GM08714 (cell line): ENCODE results near the gene SIL1.
"Not testable (repeated sequence)": the region's sequence is repeated elsewhere in the genome, so short reads cannot be mapped to it uniquely, and the experiment has no call there.

ENCODE experiments used
- H3K4me3 ChIP-seq: fragments of 200-500 bp; sonication (Bioruptor generic); 2 replicates; pipeline ENCODE4 v1.5.1; 2014; ENCODE audit warnings: mild to moderate bottlenecking, low read length, inconsistent platforms
- ZNF274 ChIP-seq: IDR thresholded peaks from 2 replicates; pipeline ENCODE4 v1.6.1; 2012; ENCODE audit warnings: mild to moderate bottlenecking, low read depth, low read length

The SIL1 gene

GRCh38 chr5:139075066-139076050, 122.8 kb downstream of the SIL1 start:
- no peak overlapping the region for H3K4me3 ChIP-seq
- no peak for TF ChIP-seq ZNF274

GRCh38 chr5:139073956-139074355, 124.2 kb downstream of the SIL1 start:
- H3K4me3 ChIP-seq = not testable (repeated sequence)

GRCh38 chr5:139068494-139069151, 129.5 kb downstream of the SIL1 start:
- no peak for TF ChIP-seq ZNF274
- H3K4me3 ChIP-seq = peak overlapping the region; percentile 39; the same call in 1 of the 2 replicates

DNA sequence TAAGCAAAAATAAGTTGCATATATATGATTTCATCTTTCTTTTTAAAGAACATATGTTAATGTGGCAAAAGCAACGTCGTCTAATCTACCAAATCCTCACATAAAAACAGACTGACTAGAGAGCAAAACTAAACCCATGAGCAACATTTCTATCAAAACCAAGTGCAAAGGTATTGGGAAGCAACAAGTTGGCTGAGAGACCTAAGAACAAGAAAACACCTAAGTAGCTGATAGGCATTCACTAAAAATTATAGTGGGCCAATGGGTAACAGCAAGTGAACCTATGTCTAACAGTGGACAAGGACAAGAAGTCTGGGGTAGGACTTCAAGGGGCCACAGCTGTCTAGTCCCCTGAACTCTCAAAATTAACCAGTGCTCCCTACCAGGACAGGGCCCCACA, 130.1 kb downstream of the SIL1 start:
- H3K4me3 ChIP-seq = peak overlapping the region; percentile 39; the same call in 1 of the 2 replicates
- TF ChIP-seq ZNF274 = no peak

- no peak overlapping the region for H3K4me3 ChIP-seq
- TF ChIP-seq ZNF274 = no peak
These were observed 132.9 kb downstream of the SIL1 start for GRCh38 chr5:139065306-139065705.

GRCh38 chr5:139064613-139065012, 133.6 kb downstream of the SIL1 start:
- no peak overlapping the region for H3K4me3 ChIP-seq
- TF ChIP-seq ZNF274 = no peak

DNA sequence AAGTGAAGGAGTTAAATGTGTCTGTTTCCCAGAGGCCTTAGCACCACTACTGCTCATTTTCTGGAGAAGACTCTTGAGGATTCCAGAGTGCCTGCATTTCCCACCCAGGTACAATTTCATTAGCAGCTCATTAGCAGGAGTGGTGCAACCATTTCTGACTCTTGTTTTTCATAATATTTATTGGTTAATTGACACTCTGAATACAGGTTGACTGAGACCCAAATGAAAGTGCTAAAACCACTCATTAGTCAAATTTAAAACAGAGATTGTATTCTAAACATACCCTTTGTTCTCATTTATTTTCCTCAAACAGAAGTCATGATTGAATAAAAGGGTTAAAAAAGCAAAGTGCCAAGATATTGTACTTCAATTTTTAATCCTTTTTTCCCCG, 134.5 kb downstream of the SIL1 start:
- H3K4me3 ChIP-seq = no peak overlapping the region

DNA sequence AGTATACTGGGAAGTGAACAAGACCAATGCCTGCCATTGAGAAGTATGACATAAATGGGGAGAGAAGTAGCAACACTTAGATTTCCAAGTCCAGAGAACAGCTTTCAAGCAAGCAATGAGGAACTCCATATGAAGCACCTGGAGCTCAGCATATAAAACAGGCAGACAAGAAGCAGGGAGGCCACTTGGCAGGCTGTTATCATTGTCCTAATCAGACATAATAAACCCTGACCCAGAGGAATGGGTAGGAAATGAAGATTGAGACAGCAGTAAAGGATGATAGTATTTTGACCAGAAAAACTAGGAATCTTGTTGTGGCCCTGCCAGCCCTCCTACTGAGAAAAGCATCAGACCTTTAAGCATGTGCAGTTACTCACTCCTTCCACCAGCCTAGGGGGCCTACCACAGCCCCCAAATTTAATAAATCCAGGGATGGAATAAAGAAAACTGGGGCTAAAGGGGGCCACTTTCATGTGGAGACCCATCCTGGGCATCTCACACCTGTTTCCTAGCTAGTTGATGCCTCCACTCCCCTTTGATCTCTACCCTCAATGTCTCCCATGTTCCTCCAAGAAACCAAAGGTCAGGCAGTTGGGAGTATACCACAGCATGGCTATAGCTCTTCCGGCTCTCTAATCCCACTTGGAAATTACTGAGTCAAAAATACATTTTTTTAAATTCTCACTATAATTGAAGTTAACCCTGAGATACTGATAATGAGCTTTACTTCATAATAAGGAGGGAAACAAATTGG, 135.1 kb downstream of the SIL1 start:
- no peak overlapping the region for H3K4me3 ChIP-seq
- no peak for TF ChIP-seq ZNF274

More for the DNA sequence above, 134.5 kb downstream of the SIL1 start:
- no peak for TF ChIP-seq ZNF274

- no peak for TF ChIP-seq ZNF274
These were observed 136.3 kb downstream of the SIL1 start for GRCh38 chr5:139061856-139062255.

DNA sequence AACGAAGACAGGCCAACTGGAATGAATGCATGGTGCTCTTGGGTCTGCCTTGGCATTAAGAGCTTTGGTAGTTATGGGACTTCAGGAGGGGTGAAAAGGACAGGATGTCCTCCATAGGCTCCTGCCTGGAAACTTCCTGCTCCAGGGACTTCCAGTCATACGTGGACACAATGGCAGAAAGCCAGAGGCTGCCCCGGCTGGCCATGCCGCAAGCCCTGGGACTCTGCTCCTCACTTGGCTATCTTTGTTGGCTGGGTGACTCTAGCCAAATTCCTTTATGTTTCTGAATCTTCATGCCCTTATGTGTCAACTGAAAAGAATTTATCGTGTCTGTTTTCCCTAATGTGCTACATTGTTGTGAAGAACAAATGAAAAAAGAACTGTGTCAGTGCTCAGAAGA, 136.9 kb downstream of the SIL1 start:
- TF ChIP-seq ZNF274 = no peak
- no peak overlapping the region for H3K4me3 ChIP-seq

More at GRCh38 chr5:139061856-139062255, 136.3 kb downstream of the SIL1 start:
- no peak overlapping the region for H3K4me3 ChIP-seq

DNA sequence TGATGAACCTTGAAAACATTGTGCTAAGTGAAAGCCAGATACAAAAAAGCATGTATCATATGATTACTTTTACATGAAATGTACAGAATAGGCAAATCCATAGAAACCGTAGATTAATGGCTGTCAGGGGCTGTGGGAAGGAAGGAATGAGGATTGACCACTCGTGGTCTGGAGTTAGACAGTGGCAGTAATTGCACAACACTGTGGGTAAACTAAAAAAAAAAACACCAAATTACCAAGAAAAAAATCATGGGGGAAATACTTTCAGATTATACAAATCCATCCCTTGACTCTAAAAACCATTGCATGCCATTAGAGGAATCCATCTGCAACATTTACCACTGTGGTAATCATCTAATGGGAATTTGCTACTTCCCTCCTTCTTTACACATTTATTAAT, 140.0 kb downstream of the SIL1 start:
- no peak for TF ChIP-seq ZNF274
- H3K4me3 ChIP-seq = no peak overlapping the region

DNA sequence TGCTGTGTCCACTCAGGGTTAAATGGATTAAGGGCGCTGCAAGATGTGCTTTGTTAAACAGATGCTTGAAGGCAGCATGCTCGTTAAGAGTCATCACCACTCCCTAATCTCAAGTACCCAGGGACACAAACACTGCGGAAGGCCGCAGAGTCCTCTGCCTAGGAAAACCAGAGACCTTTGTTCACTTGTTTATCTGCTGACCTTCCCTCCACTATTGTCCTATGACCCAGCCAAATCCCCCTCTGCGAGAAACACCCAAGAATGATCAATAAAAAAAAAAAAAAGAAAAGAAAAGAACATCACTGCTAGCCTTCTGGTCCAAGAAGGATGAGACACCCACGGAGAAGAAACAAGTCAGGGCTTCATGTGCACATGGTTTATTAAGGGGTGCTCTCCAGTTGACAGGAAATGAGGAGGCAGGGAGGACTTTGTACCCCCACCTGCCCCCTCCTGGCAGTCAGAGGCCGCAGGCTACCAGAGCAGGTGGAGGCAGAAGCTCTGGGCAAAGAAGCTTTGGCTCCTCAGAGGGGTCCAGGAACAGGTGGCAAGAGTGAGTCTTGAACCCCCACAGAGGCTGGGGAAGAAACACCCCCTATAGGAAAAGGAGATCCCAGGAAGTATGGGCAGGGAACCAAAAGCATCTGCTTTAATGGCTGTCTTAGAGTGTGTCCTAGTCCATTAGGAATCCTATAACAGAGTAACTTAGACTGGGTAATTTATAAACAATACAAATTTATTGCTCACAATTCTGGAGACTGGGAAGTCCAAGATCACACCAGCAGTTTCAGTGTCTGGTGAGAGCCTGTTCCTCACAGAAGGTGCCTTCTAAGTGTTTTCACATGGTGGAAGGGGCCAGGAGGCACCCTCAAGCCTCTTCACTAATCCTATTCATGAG, 140.9 kb downstream of the SIL1 start:
- H3K4me3 ChIP-seq = not testable (repeated sequence)

DNA sequence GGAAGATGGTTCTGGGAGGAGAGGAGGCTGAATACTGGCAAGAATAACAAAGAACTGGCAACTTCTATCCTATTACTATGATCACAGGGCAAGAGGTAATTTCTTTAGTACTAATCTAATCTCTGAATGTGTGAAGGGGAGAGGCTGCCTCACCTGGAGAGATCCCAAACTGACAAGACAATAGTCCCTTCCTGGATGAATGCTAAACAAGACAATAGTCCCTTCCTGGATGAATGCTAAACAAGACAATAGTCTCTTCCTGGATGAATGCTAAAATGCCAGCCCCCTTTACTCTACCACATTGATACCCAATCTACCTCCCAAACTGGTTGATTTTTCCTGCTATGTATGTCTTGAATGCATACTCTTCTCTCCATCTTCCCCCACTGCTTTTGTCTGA, 145.2 kb downstream of the SIL1 start:
- no peak for TF ChIP-seq ZNF274
- H3K4me3 ChIP-seq = no peak overlapping the region
